PC-3 (cell line): ENCODE measurements around the gene CD1D. TPM values are rescaled to one million over a fixed set of nuclear protein-coding genes. Genes with fewer than 3 reads are reported as not detected.

Source experiments
- ATAC-seq: fragments of 200-7000 bp; cut with Tn5 transposase; 2 replicates; pipeline ENCODE4 v1.9.1; 2020; ENCODE audit warnings: mild to moderate bottlenecking, moderate library complexity
- BruUV-seq: library from RNA; stranded (reverse); fragments of 400-500 nt; replicated peaks from 2 replicates; lab custom pipeline; 2021; lab: Mats Ljungman, UMichigan
- CTCF ChIA-PET: fragments of 300-600 bp; sonication (Branson Sonifier 250); formaldehyde crosslinking; loops from one replicate; lab custom pipeline; 2022; ENCODE audit warnings: antibody characterized with exemption; lab: Charles Lee
- POLR2A ChIA-PET: fragments of 300-600 bp; sonication (Branson Sonifier 250); formaldehyde crosslinking; loops from one replicate; lab custom pipeline; 2022; ENCODE audit warnings: antibody characterized with exemption; ENCODE audit not compliant: unreplicated experiment; lab: Charles Lee
- DNase-seq: peaks from one replicate; pipeline ENCODE4 v3.0.0-alpha.2; 2015
- H2AFZ ChIP-seq: fragments of 300-600 bp; sonication (generic); 2 replicates; pipeline ENCODE4 v1.6.0; 2016; ENCODE audit warnings: antibody characterized with exemption, low read length
- H3F3A ChIP-seq: fragments of 300-600 bp; sonication (generic); one replicate; pipeline ENCODE4 v1.6.0; 2017; ENCODE audit warnings: antibody characterized with exemption, low read length, control low read depth, mild to moderate bottlenecking; ENCODE audit not compliant: unreplicated experiment
- H3K27ac ChIP-seq: fragments of 300-600 bp; sonication (generic); 2 replicates; pipeline ENCODE4 v1.5.1; 2016; ENCODE audit warnings: mild to moderate bottlenecking, low read length
- H3K27me3 ChIP-seq: fragments of 300-600 bp; sonication (generic); 2 replicates; pipeline ENCODE4 v1.6.1; 2016; ENCODE audit warnings: low read length, mixed read lengths
- H3K36me3 ChIP-seq: fragments of 300-600 bp; sonication (generic); 2 replicates; pipeline ENCODE4 v1.6.1; 2016; ENCODE audit warnings: low read depth, mixed run types, low read length, mixed read lengths
- H3K4me1 ChIP-seq: fragments of 300-600 bp; sonication (generic); 2 replicates; pipeline ENCODE4 v1.5.1; 2016; ENCODE audit warnings: low read length; ENCODE audit not compliant: insufficient read depth
- H3K4me2 ChIP-seq: fragments of 300-600 bp; sonication (generic); 2 replicates; pipeline ENCODE4 v1.6.0; 2016; ENCODE audit warnings: low read length
- H3K4me3 ChIP-seq: fragments of 300-600 bp; sonication (generic); 2 replicates; pipeline ENCODE4 v1.5.1; 2016; ENCODE audit warnings: mild to moderate bottlenecking, low read length, mixed read lengths
- H3K79me2 ChIP-seq: fragments of 300-600 bp; sonication (generic); 2 replicates; pipeline ENCODE4 v1.6.1; 2017; ENCODE audit warnings: low read length, mixed read lengths
- H3K9ac ChIP-seq: fragments of 300-600 bp; sonication (generic); 2 replicates; pipeline ENCODE4 v1.6.0; 2016; ENCODE audit warnings: mild to moderate bottlenecking, low read length
- H3K9me2 ChIP-seq: fragments of 300-600 bp; sonication (generic); replicated peaks from 2 replicates; pipeline ENCODE4 v1.6.1; 2016; ENCODE audit warnings: mixed run types, low read length, mixed read lengths
- H3K9me3 ChIP-seq: fragments of 300-600 bp; sonication (generic); 2 replicates; pipeline ENCODE4 v1.6.1; 2016; ENCODE audit warnings: low read length, mixed read lengths
- H4K20me1 ChIP-seq: fragments of 300-600 bp; sonication (generic); 2 replicates; pipeline ENCODE4 v1.6.1; 2016; ENCODE audit warnings: low read length, mixed read lengths
- CTCF ChIP-seq: fragments of 300-600 bp; sonication (generic); conservative IDR thresholded peaks from 2 replicates; pipeline ENCODE4 v1.5.1; 2017; ENCODE audit warnings: antibody characterized with exemption, low read depth, mild to moderate bottlenecking, low read length
- EZH2 ChIP-seq: fragments of 300-600 bp; sonication (generic); IDR thresholded peaks from one replicate; pipeline ENCODE4 v1.6.1; 2017; ENCODE audit warnings: antibody characterized with exemption, mild to moderate bottlenecking, low read length; ENCODE audit not compliant: unreplicated experiment
- EZH2phosphoT487 ChIP-seq: fragments of 300-600 bp; sonication (generic); IDR thresholded peaks from 2 replicates; pipeline ENCODE4 v1.6.1; 2018; ENCODE audit warnings: mild to moderate bottlenecking, antibody characterized with exemption, low read length, borderline replicate concordance
- intact Hi-C: fragments of 100-400 bp; cut with micrococcal nuclease; formaldehyde crosslinking; loops from 2 replicates; pipeline ENCODE4 v1.9.0; 2023
- total RNA-seq: library from RNA; depleted of rRNA; stranded (reverse); fragments of >200 nt; gene quantifications from 2 replicates; pipeline ENCODE4 v1.2.3, GENCODE V29; 2014

Gene CD1D
- total RNA-seq, 1 experiment from 2014 or later, result not detected

GRCh38 chr1:158177700-158178450 is 2.8 kb upstream of the CD1D start:
- peak overlapping the region; percentile 1; the same call in 1 of the 2 replicates for H2AFZ ChIP-seq
- peak overlapping the region; percentile 22 for H3K4me3 ChIP-seq
- no peaks in the 10 kb centered on the region for H3K9me2 ChIP-seq
- H3K4me1 ChIP-seq, result no peaks in the 10 kb centered on the region
- H3K27me3 ChIP-seq, result peaks cover 89% of the 10 kb centered on the region
- peak; percentile 70 for DNase-seq
- no peak overlapping the region for H3K9ac ChIP-seq
- intact Hi-C loops, result no loop called here
- H3K9me3 ChIP-seq, result no peaks in the 10 kb centered on the region
- H3K36me3 ChIP-seq, result no peaks in the 10 kb centered on the region
- TF ChIP-seq EZH2phosphoT487, result no peak
- no peak for TF ChIP-seq EZH2
- TF ChIP-seq CTCF, result no peak
- ChIA-PET POLR2A (no interaction called here), CTCF (interaction anchor here (0.7 to 1.1 kb wide), 2 partner anchors 26 to 306 kb away, joined by 6 to 8 read pairs; no protein-coding TSS in a partner anchor)
- ATAC-seq, result peak; percentile 99
- H3F3A ChIP-seq, result no peaks in the 10 kb centered on the region
- peak overlapping the region; percentile 14 for H3K4me2 ChIP-seq
- no peaks in the 10 kb centered on the region for H4K20me1 ChIP-seq
- no peaks in the 10 kb centered on the region for H3K79me2 ChIP-seq
- no TSS peak for BruUV-seq
- H3K27ac ChIP-seq, result no peak overlapping the region

GRCh38 chr1:158179301-158180041 is 1.2 kb upstream of the CD1D start:
- Histone ChIP-seq H3K9me3 (no peaks in the 10 kb centered on the region), H2AFZ (no peak overlapping the region), H3K4me1 (no peaks in the 10 kb centered on the region), H3K36me3 (no peaks in the 10 kb centered on the region), H3K27me3 (peaks cover 94% of the 10 kb centered on the region), H3K9me2 (no peaks in the 10 kb centered on the region), H3K9ac (no peak overlapping the region), H3K4me2 (no peak overlapping the region), H3K4me3 (no peak overlapping the region), H3K79me2 (no peaks in the 10 kb centered on the region), H4K20me1 (no peaks in the 10 kb centered on the region), H3K27ac (no peak overlapping the region), H3F3A (no peaks in the 10 kb centered on the region)
- no peak for ATAC-seq
- no TSS peak for BruUV-seq
- ChIA-PET CTCF (no interaction called here), POLR2A (no interaction called here)
- DNase-seq, result no peak
- TF ChIP-seq EZH2 (no peak), EZH2phosphoT487 (no peak), CTCF (no peak)
- intact Hi-C loops, result no loop called here

- DNase-seq, result no peak
- no peaks in the 10 kb centered on the region for H3K36me3 ChIP-seq
- ChIA-PET CTCF (no interaction called here), POLR2A (no interaction called here)
- H3K9ac ChIP-seq, result no peak overlapping the region
- TF ChIP-seq CTCF (no peak), EZH2phosphoT487 (no peak)
- H2AFZ ChIP-seq, result no peak overlapping the region
- no peaks in the 10 kb centered on the region for H3K9me2 ChIP-seq
- H3K27me3 ChIP-seq, result peaks cover 95% of the 10 kb centered on the region
- intact Hi-C loops, result no loop called here
- no peak overlapping the region for H3K4me2 ChIP-seq
- no peaks in the 10 kb centered on the region for H3F3A ChIP-seq
- H3K9me3 ChIP-seq, result no peaks in the 10 kb centered on the region
- no TSS peak for BruUV-seq
- ATAC-seq, result no peak
- no peak overlapping the region for H3K27ac ChIP-seq
- no peaks in the 10 kb centered on the region for H3K79me2 ChIP-seq
- no peaks in the 10 kb centered on the region for H3K4me1 ChIP-seq
- H3K4me3 ChIP-seq, result no peak overlapping the region
- no peaks in the 10 kb centered on the region for H4K20me1 ChIP-seq
These were observed 855 bp downstream of the CD1D start for GRCh38 chr1:158181577-158181922.
